ENCODE measurements around the gene CAMSAP2. TPM values are rescaled to one million over a fixed set of nuclear protein-coding genes. Genes with fewer than 3 reads are reported as not detected.

Gene CAMSAP2
- total and polyA plus RNA-seq, 2 donors (not counting 3 experiments of a cell fraction or from before 2014, with no cell fraction given) = 6.7 to 45.5 TPM

DNA sequence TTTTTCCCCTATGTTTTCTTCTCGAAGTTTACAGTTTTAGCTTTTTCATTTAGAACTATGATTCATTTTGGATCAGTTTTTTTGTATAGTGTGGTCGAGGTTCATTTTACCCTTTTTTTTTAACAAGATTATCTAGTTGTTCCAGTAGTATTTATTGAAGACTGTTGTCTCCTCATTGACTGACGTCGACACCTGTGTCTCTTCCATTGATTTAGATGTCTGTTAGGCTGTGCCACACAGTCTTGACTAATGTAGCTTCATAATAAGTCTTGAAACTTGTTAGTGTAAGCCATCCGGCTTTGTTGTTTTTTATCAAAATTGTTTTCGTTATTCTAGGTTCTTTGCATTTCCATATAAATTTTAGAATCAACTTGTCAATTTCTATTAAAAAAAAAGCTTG lies 45.2 kb downstream of the CAMSAP2 start:
- POLR2A ChIA-PET = no interaction called here
- peaks cover 0 to 5% of the 10 kb centered on the region in 2 experiments for H3K36me3 ChIP-seq (ENCODE audit: control insufficient read depth in 2 of 2, extremely low read depth in 1 of 2, insufficient read depth in 2 of 2, low read length in 2 of 2)
- BruUV-seq (replicated peaks) = no TSS peak

More for the DNA sequence above, 45.2 kb downstream of the CAMSAP2 start:
- Histone ChIP-seq H3K9me3 (replicated peaks; ENCODE audit: control insufficient read depth, insufficient read depth, low read length) (no peaks in the 10 kb centered on the region), H3K4me1 (ENCODE audit: control insufficient read depth, extremely low read depth, insufficient read depth, low read length) (peaks cover 7% of the 10 kb centered on the region), H3K9me1 (replicated peaks; ENCODE audit: control insufficient read depth, extremely low read depth, insufficient read depth, low read length) (no peaks in the 10 kb centered on the region), H3K79me2 (ENCODE audit: control insufficient read depth, insufficient read depth, low read length) (peaks cover 80% of the 10 kb centered on the region), H3K9ac (replicated peaks; ENCODE audit: extremely low read depth, insufficient read depth, low read length) (no peak overlapping the region), H3K4me2 (ENCODE audit: insufficient read depth, low read length) (no peak overlapping the region), H3K4me3 (replicated peaks in 1 of 3; ENCODE audit: insufficient read depth in 1 of 3, low read depth in 1 of 3, low read length in 3 of 3) (no peak overlapping the region), H3K27ac (ENCODE audit: insufficient read depth, low read depth, low read length) (no peak overlapping the region), H4K20me1 (replicated peaks; ENCODE audit: control insufficient read depth, extremely low read depth, insufficient read depth, low read length) (peaks cover 5% of the 10 kb centered on the region), H3K27me3 (ENCODE audit: control insufficient read depth in 2 of 2, insufficient read depth in 2 of 2, low read length in 2 of 2) (no peaks in the 10 kb centered on the region), H2AFZ (ENCODE audit: low read depth, low read length) (no peak overlapping the region)
- dilution Hi-C loops (cut with MboI; ENCODE audit: extremely low pct_ligation_motif_present, low sequenced_read_pairs) (loop anchor here (25.0 kb wide), 1 partner anchor 172 kb away; the partner anchor contains the start of gene KIF14), intact Hi-C loops (cut with micrococcal nuclease) (no loop called here)
- CTCF ChIA-PET = interaction anchor here (1.1 to 1.4 kb wide), 2 partner anchors 10 to 162 kb away, joined by 3 to 5 read pairs; no protein-coding TSS in a partner anchor
- no peak for FAIRE-seq
- no peak for DNase-seq (ENCODE audit: low read depth, low spot score)
- TF ChIP-seq EZH2 (IDR thresholded peaks at IDR 0.05; ENCODE audit: borderline replicate concordance, low read depth, low read length, severe bottlenecking) (no peak), GATA2 (IDR thresholded peaks at IDR 0.05; ENCODE audit: insufficient read depth, insufficient read length, low read depth, low read length) (no peak), POLR2A (IDR thresholded peaks at IDR 0.05; ENCODE audit: low read depth, low read length) (no peak), POLR2AphosphoS5 (IDR thresholded peaks at IDR 0.05; ENCODE audit: insufficient read depth, low read depth, low read length) (no peak), JUN (IDR thresholded peaks at IDR 0.05; ENCODE audit: borderline replicate concordance, insufficient read depth, insufficient read length, low read depth) (no peak), FOS (IDR thresholded peaks at IDR 0.05; ENCODE audit: borderline replicate concordance, insufficient read depth, low read length) (no peak), MYC (IDR thresholded peaks at IDR 0.05; ENCODE audit: low read depth, low read length) (no peak)
- TF ChIP-seq, protein P1, sequence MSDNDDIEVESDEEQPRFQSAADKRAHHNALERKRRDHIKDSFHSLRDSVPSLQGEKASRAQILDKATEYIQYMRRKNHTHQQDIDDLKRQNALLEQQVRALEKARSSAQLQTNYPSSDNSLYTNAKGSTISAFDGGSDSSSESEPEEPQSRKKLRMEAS (IDR thresholded peaks at IDR 0.05; ENCODE audit: insufficient read depth, insufficient read length) = no peak
- TF ChIP-seq, protein P2, sequence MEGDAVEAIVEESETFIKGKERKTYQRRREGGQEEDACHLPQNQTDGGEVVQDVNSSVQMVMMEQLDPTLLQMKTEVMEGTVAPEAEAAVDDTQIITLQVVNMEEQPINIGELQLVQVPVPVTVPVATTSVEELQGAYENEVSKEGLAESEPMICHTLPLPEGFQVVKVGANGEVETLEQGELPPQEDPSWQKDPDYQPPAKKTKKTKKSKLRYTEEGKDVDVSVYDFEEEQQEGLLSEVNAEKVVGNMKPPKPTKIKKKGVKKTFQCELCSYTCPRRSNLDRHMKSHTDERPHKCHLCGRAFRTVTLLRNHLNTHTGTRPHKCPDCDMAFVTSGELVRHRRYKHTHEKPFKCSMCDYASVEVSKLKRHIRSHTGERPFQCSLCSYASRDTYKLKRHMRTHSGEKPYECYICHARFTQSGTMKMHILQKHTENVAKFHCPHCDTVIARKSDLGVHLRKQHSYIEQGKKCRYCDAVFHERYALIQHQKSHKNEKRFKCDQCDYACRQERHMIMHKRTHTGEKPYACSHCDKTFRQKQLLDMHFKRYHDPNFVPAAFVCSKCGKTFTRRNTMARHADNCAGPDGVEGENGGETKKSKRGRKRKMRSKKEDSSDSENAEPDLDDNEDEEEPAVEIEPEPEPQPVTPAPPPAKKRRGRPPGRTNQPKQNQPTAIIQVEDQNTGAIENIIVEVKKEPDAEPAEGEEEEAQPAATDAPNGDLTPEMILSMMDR (IDR thresholded peaks at IDR 0.05; ENCODE audit: extremely low read depth in 1 of 2, insufficient read depth in 1 of 2, low read depth in 1 of 2, low read length in 2 of 2) = no peak

All from endothelial cell of umbilical vein (primary cell).